ENCODE measurements around the gene KIDINS220. TPM values are rescaled to one million over a fixed set of nuclear protein-coding genes. Genes with fewer than 3 reads are reported as not detected.
A peak's percentile ranks its signal among the peaks of the same experiment; 100 is the strongest.

Gene KIDINS220
- total RNA-seq, 1 experiment from 2014 or later: 19.6 TPM

- no peak for DNase-seq (ENCODE audit: low read depth)
Measured at GRCh38 chr2:8699839-8700238, 137.6 kb downstream of the KIDINS220 start.

- no peak for DNase-seq (ENCODE audit: low read depth)
Measured at GRCh38 chr2:8697190-8697589, 140.2 kb downstream of the KIDINS220 start.

DNA sequence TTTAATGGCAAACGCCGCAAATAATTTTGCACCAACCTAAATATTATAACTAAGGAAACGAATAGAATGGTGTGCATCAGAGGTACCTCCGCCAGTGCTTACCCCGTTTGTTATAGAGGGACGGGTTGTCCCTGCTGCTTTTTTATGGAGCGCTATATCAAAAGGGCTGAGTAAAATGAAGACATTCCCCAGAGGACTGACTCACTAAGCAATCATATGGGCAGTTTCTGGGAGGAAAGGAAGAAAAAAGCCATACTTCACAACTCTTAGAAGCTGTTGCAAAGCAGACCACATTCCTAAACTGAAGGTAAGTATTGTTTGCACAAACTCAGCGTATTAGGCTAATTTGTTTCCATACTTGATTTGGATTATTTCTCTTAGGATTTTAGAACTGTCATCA lies 142.7 kb downstream of the KIDINS220 start:
- DNase-seq (ENCODE audit: low read depth): peak; percentile 62

- DNase-seq (ENCODE audit: low read depth): peak; percentile 69
Measured at GRCh38 chr2:8693157-8693821, 144.1 kb downstream of the KIDINS220 start.

DNA sequence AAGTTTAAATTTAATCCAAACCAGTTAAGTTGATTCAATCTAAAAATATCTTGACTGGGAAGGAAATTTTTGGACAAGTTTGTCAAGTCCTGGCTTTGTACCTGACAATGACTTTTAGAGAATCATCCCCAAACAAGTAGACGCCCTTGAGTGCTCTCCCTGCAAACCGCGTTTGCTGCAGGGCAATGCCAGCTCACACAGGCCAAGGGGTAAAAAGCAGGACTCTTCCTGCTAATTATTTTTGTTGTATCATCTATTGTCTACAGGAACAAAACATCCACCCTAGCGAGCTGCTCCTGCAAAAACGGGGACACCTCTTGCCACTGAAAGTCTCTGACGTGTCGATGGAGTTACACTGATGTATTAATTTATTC lies 144.6 kb downstream of the KIDINS220 start:
- DNase-seq (ENCODE audit: low read depth): no peak

GRCh38 chr2:8691859-8692437 lies 145.5 kb downstream of the KIDINS220 start:
- no peak for DNase-seq (ENCODE audit: low read depth)

- DNase-seq (ENCODE audit: low read depth): peak; percentile 68
Measured at GRCh38 chr2:8685697-8686358, 151.6 kb downstream of the KIDINS220 start.

GRCh38 chr2:8684878-8685696 lies 152.3 kb downstream of the KIDINS220 start:
- DNase-seq (ENCODE audit: low read depth): peak; percentile 51

- peak; percentile 29 for DNase-seq (ENCODE audit: low read depth)
Measured at GRCh38 chr2:8684540-8684877, 152.9 kb downstream of the KIDINS220 start.

GRCh38 chr2:8682719-8683667 lies 154.4 kb downstream of the KIDINS220 start:
- DNase-seq (ENCODE audit: low read depth): peak; percentile 33

GRCh38 chr2:8681786-8682692 lies 155.4 kb downstream of the KIDINS220 start, which contains the start of gene ID2:
ID2 (plus strand) TSS chr2:8682056; CDS start chr2:8682166, 110 bp downstream.
- DNase-seq (ENCODE audit: low read depth): peak; percentile 99

- peak; percentile 73 for DNase-seq (ENCODE audit: low read depth)
Measured at GRCh38 chr2:8680822-8681760, 156.3 kb downstream of the KIDINS220 start.

- DNase-seq (ENCODE audit: low read depth): peak; percentile 47
Measured at GRCh38 chr2:8679827-8680731, 157.3 kb downstream of the KIDINS220 start.

- DNase-seq (ENCODE audit: low read depth): no peak
Measured at GRCh38 chr2:8679567-8679826, 157.9 kb downstream of the KIDINS220 start.
